Smooth muscle cell (in vitro differentiated cells): ENCODE results near the gene IL1RAPL2. TPM values are rescaled to one million over a fixed set of nuclear protein-coding genes. Genes with fewer than 3 reads are reported as not detected.
"Not testable (repeated sequence)": the region's sequence is repeated elsewhere in the genome, so short reads cannot be mapped to it uniquely, and the experiment has no call there.

Experiments used
- DNase-seq: peaks from one replicate; lab custom pipeline; 2025; ENCODE audit not compliant: unreplicated experiment; lab: John Stamatoyannopoulos, UW
- H2AFZ ChIP-seq: fragments of 200-600 bp; sonication (generic); 2 replicates; pipeline ENCODE4 v1.6.0; 2016; ENCODE audit warnings: antibody characterized with exemption, low read depth, mild to moderate bottlenecking
- H3F3A ChIP-seq: fragments of 200-600 bp; sonication (generic); 2 replicates; pipeline ENCODE4 v1.6.0; 2017; ENCODE audit warnings: antibody characterized with exemption, low read depth
- H3K27ac ChIP-seq: fragments of 200-600 bp; sonication (generic); 2 replicates; pipeline ENCODE4 v1.5.1; 2016; ENCODE audit warnings: low read depth, mild to moderate bottlenecking
- H3K27me3 ChIP-seq: fragments of 200-600 bp; sonication (generic); 2 replicates; pipeline ENCODE4 v1.6.1; 2016; ENCODE audit warnings: low read depth, mild to moderate bottlenecking
- H3K36me3 ChIP-seq: fragments of 200-600 bp; sonication (generic); 2 replicates; pipeline ENCODE4 v1.5.1; 2016; ENCODE audit warnings: low read depth
- H3K4me1 ChIP-seq: fragments of 200-600 bp; sonication (generic); 2 replicates; pipeline ENCODE4 v1.5.1; 2016; ENCODE audit warnings: low read depth
- H3K4me2 ChIP-seq: fragments of 200-600 bp; sonication (generic); 2 replicates; pipeline ENCODE4 v1.6.0; 2016; ENCODE audit warnings: mild to moderate bottlenecking
- H3K4me3 ChIP-seq: fragments of 200-600 bp; sonication (generic); 2 replicates; pipeline ENCODE4 v1.5.1; 2016; ENCODE audit warnings: mild to moderate bottlenecking
- H3K79me2 ChIP-seq: fragments of 200-600 bp; sonication (generic); 2 replicates; pipeline ENCODE4 v1.6.0; 2016; ENCODE audit warnings: low read depth, mild to moderate bottlenecking
- H3K9ac ChIP-seq: fragments of 200-600 bp; sonication (generic); 2 replicates; pipeline ENCODE4 v1.6.0; 2016; ENCODE audit warnings: low read depth
- H3K9me3 ChIP-seq: fragments of 200-600 bp; sonication (generic); replicated peaks from 2 replicates; pipeline ENCODE4 v1.5.1; 2016; ENCODE audit warnings: low read depth
- H4K20me1 ChIP-seq: fragments of 200-600 bp; sonication (generic); 2 replicates; pipeline ENCODE4 v1.6.0; 2016; ENCODE audit warnings: low read depth
- WGBS: methylation state at CpG from one replicate; pipeline ENCODE4 v1.1.7; 2016; ENCODE audit warnings: low lambda C conversion rate; 5-methylcytosine and 5-hydroxymethylcytosine counted together
- polyA plus RNA-seq: library from polyadenylated mRNA; unstranded; fragments of >200 nt; fragmentation: Nextera tagmentation; extraction: Ambion mirVana; gene quantifications from 2 replicates; pipeline ENCODE4 v1.2.1, GENCODE V29; 2016
- total RNA-seq: library from RNA; depleted of rRNA; stranded (reverse); fragments of >200 nt; gene quantifications from 2 replicates; pipeline ENCODE4 v1.2.3, GENCODE V29; 2014
- TF ChIP-seq, protein P1 (sequence below): fragments of 200-600 bp; sonication (generic); IDR thresholded peaks from 2 replicates; pipeline ENCODE4 v1.5.1; 2017; ENCODE audit warnings: borderline replicate concordance, mild to moderate bottlenecking, antibody characterized with exemption; ENCODE audit not compliant: insufficient read depth, poor library complexity, severe bottlenecking

The IL1RAPL2 gene
- total and polyA plus RNA-seq, 2 experiments from 2014 or later: not detected

DNA sequence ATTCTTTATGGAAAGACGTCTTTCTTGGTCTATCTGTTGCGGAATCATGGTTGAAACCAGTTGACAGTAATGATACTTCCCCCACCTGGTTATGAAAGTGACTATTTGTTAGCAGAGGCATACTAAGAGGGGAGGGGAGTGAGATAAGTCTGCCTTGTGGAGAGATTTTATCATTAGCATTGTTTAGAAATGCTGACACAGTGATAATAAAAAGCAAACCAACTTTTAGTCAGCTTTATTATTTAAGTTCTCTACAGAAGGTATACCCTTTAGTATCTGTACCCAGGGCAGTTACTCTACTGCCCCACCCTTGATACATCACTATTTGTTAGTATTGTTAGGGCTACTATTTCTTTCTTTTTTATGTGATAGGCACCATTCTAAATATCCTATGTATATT, 26.9 kb upstream of the IL1RAPL2 start:
- Histone ChIP-seq H3K79me2 (no peaks in the 10 kb centered on the region), H2AFZ (no peak overlapping the region), H3K27me3 (no peaks in the 10 kb centered on the region), H4K20me1 (no peaks in the 10 kb centered on the region), H3F3A (no peaks in the 10 kb centered on the region), H3K9ac (no peak overlapping the region), H3K4me3 (no peak overlapping the region), H3K27ac (no peak overlapping the region), H3K9me3 (no peaks in the 10 kb centered on the region), H3K4me2 (no peak overlapping the region), H3K36me3 (no peaks in the 10 kb centered on the region), H3K4me1 (no peaks in the 10 kb centered on the region)
- TF ChIP-seq, protein P1, sequence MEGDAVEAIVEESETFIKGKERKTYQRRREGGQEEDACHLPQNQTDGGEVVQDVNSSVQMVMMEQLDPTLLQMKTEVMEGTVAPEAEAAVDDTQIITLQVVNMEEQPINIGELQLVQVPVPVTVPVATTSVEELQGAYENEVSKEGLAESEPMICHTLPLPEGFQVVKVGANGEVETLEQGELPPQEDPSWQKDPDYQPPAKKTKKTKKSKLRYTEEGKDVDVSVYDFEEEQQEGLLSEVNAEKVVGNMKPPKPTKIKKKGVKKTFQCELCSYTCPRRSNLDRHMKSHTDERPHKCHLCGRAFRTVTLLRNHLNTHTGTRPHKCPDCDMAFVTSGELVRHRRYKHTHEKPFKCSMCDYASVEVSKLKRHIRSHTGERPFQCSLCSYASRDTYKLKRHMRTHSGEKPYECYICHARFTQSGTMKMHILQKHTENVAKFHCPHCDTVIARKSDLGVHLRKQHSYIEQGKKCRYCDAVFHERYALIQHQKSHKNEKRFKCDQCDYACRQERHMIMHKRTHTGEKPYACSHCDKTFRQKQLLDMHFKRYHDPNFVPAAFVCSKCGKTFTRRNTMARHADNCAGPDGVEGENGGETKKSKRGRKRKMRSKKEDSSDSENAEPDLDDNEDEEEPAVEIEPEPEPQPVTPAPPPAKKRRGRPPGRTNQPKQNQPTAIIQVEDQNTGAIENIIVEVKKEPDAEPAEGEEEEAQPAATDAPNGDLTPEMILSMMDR: no peak
- DNase-seq: no peak
- WGBS: 84% methylated on average over 2 of the region's 2 CpGs

DNA sequence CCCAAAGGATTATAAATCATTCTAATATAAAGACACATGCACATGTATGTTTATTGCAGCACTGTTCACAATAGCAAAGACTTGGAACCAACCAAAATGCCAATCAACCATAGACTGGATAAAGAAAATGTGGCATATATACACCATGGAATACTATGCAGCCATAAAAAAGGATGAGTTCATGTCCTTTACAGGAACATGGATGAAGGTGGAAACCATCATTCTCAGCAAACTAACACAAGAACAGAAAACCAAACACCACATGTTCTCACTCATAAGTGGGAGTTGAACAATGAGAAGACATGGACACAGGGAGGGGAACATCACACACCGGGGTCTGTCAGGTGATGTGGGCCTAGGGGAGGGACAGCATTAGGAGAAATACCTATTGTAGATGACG, 23.6 kb upstream of the IL1RAPL2 start:
- not testable (repeated sequence) for H3K4me3 ChIP-seq, H3K4me2 ChIP-seq, H3K27me3 ChIP-seq, H3K4me1 ChIP-seq, H3K79me2 ChIP-seq, H2AFZ ChIP-seq, H3K9ac ChIP-seq, H3K9me3 ChIP-seq, H3K27ac ChIP-seq, H3K36me3 ChIP-seq, DNase-seq, H4K20me1 ChIP-seq, H3F3A ChIP-seq
- WGBS: 48% methylated on average over 2 of the region's 2 CpGs

- TF ChIP-seq, protein P1: no peak
- no peak for DNase-seq
- no peaks in the 10 kb centered on the region for H3K9me3 ChIP-seq
- WGBS: 87% methylated on average over 9 of the region's 9 CpGs
- H2AFZ ChIP-seq: no peak overlapping the region
- no peak overlapping the region for H3K27ac ChIP-seq
- H3K79me2 ChIP-seq: no peaks in the 10 kb centered on the region
- H3K36me3 ChIP-seq: no peaks in the 10 kb centered on the region
- H3K4me2 ChIP-seq: no peak overlapping the region
- peaks cover 42% of the 10 kb centered on the region for H3K27me3 ChIP-seq
- H3F3A ChIP-seq: no peaks in the 10 kb centered on the region
- H3K4me1 ChIP-seq: no peaks in the 10 kb centered on the region
- H3K9ac ChIP-seq: no peak overlapping the region
- H3K4me3 ChIP-seq: no peak overlapping the region
- no peaks in the 10 kb centered on the region for H4K20me1 ChIP-seq
These were observed 1.7 kb upstream of the IL1RAPL2 start for GRCh38 chrX:104564335-104564734.

DNA sequence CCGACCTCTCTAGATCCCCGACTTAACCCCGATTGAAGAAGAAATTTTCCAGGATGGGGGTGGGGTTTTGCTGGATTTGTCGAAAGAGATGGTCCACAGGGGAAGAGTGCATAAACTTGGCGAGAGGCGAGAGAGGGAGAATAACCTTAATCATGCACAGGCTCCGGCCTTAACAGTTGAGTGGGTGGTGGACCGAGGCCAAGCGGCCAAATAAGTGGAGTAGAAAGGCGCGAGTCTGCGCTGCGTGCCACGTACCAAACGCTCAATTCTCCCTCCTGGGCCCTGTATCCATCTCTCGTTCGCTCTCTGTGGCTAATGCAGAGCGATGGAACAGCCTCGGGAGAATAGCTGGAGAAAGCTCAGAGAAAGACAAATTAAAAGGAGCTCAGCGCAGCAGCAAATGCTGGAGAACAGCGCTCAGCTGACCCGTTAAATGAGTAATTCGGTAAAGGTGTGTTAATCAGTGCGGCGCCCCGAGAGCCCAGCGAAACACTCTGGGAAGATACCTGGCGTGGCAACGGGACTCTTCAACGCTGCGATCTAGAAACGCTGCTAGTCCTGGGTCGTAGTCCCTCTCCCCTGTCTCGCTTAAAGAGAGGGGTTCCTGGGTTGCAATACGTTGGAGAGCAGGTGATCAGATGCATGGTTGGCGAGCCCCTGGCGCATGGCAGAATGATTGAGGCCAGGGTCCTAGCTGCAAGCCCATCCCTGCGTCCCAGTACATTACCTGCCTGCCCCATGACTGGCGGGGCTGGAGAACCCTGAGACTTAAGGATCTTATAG, 887 bp upstream of the IL1RAPL2 start:
- no peak overlapping the region for H3K4me2 ChIP-seq
- TF ChIP-seq, protein P1: no peak
- no peak overlapping the region for H3K4me3 ChIP-seq
- H3K79me2 ChIP-seq: no peaks in the 10 kb centered on the region
- H3K9me3 ChIP-seq: no peaks in the 10 kb centered on the region
- no peak for DNase-seq
- no peaks in the 10 kb centered on the region for H3K36me3 ChIP-seq
- H3K9ac ChIP-seq: no peak overlapping the region
- peaks cover 46% of the 10 kb centered on the region for H3K27me3 ChIP-seq
- H4K20me1 ChIP-seq: no peaks in the 10 kb centered on the region
- H3K4me1 ChIP-seq: no peaks in the 10 kb centered on the region
- H3K27ac ChIP-seq: no peak overlapping the region
- H3F3A ChIP-seq: no peaks in the 10 kb centered on the region
- no peak overlapping the region for H2AFZ ChIP-seq
- WGBS: 87% methylated on average over 39 of the region's 39 CpGs
